ENCODE results near the gene METTL22. TPM values are rescaled to one million over a fixed set of nuclear protein-coding genes. Genes with fewer than 3 reads are reported as not detected.
A peak's percentile ranks its signal among the peaks of the same experiment; 100 is the strongest.

Gene METTL22
- total and polyA plus RNA-seq, 2 donors from 2014 or later, result 12.0 to 26.2 TPM

- no peak for DNase-seq
- no peaks in the 10 kb centered on the region for H3K27me3 ChIP-seq (ENCODE audit: control insufficient read depth, insufficient read depth, low read length)
- TF ChIP-seq CTCF (IDR thresholded peaks at IDR 0.05; ENCODE audit: borderline replicate concordance, extremely low read depth, insufficient read depth), result no peak
- H3K36me3 ChIP-seq (ENCODE audit: control insufficient read depth in 2 of 3, insufficient read depth in 3 of 3, low read length in 3 of 3), result no peaks in the 10 kb centered on the region
- no peak overlapping the region for H3K4me3 ChIP-seq (ENCODE audit: low read length in 3 of 3)
- H3K4me1 ChIP-seq (ENCODE audit: control insufficient read depth in 2 of 3, insufficient read depth in 2 of 3, low read depth in 1 of 3, low read length in 3 of 3), result no peaks in the 10 kb centered on the region
- H3K9me3 ChIP-seq (ENCODE audit: control insufficient read depth in 2 of 3, insufficient read depth in 1 of 3, low read length in 3 of 3), result no peaks in the 10 kb centered on the region
- FAIRE-seq, result no peak
- H3K9ac ChIP-seq (ENCODE audit: low read length in 3 of 3), result no peak overlapping the region
- intact Hi-C loops (cut with DNase I), result no loop called here
- H3K27ac ChIP-seq (ENCODE audit: low read depth in 2 of 2, low read length in 2 of 2), result no peak overlapping the region
These were observed 62.1 kb downstream of the METTL22 start for GRCh38 chr16:8683640-8684039.

- no peak for DNase-seq
- Histone ChIP-seq H3K27ac (ENCODE audit: low read depth in 2 of 2, low read length in 2 of 2) (no peak overlapping the region), H3K9me3 (ENCODE audit: control insufficient read depth in 2 of 3, insufficient read depth in 1 of 3, low read length in 3 of 3) (peaks cover 0 to 10% (median 6%) of the 10 kb centered on the region in 3 donors), H3K4me3 (ENCODE audit: low read length in 3 of 3) (no peak overlapping the region), H3K9ac (ENCODE audit: low read length in 3 of 3) (no peak overlapping the region), H3K27me3 (ENCODE audit: control insufficient read depth, insufficient read depth, low read length) (no peaks in the 10 kb centered on the region), H3K36me3 (ENCODE audit: control insufficient read depth in 2 of 3, insufficient read depth in 3 of 3, low read length in 3 of 3) (no peaks in the 10 kb centered on the region), H3K4me1 (ENCODE audit: control insufficient read depth in 2 of 3, insufficient read depth in 2 of 3, low read depth in 1 of 3, low read length in 3 of 3) (no peaks in the 10 kb centered on the region)
- FAIRE-seq, result no peak
- TF ChIP-seq CTCF (IDR thresholded peaks at IDR 0.05; ENCODE audit: borderline replicate concordance, extremely low read depth, insufficient read depth), result no peak
- intact Hi-C loops (cut with DNase I), result no loop called here
These were observed 64.1 kb downstream of the METTL22 start for GRCh38 chr16:8685617-8686016.

- Histone ChIP-seq H3K27me3 (ENCODE audit: control insufficient read depth, insufficient read depth, low read length) (no peaks in the 10 kb centered on the region), H3K36me3 (ENCODE audit: control insufficient read depth in 2 of 3, insufficient read depth in 3 of 3, low read length in 3 of 3) (no peaks in the 10 kb centered on the region), H3K4me1 (ENCODE audit: control insufficient read depth in 2 of 3, insufficient read depth in 2 of 3, low read depth in 1 of 3, low read length in 3 of 3) (no peaks in the 10 kb centered on the region), H3K9me3 (ENCODE audit: control insufficient read depth in 2 of 3, insufficient read depth in 1 of 3, low read length in 3 of 3) (peaks cover 0 to 10% (median 6%) of the 10 kb centered on the region in 3 donors), H3K27ac (ENCODE audit: low read depth in 2 of 2, low read length in 2 of 2) (no peak overlapping the region), H3K9ac (ENCODE audit: low read length in 3 of 3) (no peak overlapping the region), H3K4me3 (ENCODE audit: low read length in 3 of 3) (no peak overlapping the region)
- intact Hi-C loops (cut with DNase I), result no loop called here
- no peak for TF ChIP-seq CTCF (IDR thresholded peaks at IDR 0.05; ENCODE audit: borderline replicate concordance, extremely low read depth, insufficient read depth)
- FAIRE-seq (no peak), DNase-seq (peak in 4 of 5 donors; percentile 41 to 64 (median 52))
These were observed 64.6 kb downstream of the METTL22 start for GRCh38 chr16:8686031-8686621.

- Histone ChIP-seq H3K4me1 (ENCODE audit: control insufficient read depth in 2 of 3, insufficient read depth in 2 of 3, low read depth in 1 of 3, low read length in 3 of 3) (no peaks in the 10 kb centered on the region), H3K27ac (ENCODE audit: low read depth in 2 of 2, low read length in 2 of 2) (no peak overlapping the region), H3K9me3 (ENCODE audit: control insufficient read depth in 2 of 3, insufficient read depth in 1 of 3, low read length in 3 of 3) (peaks cover 0 to 10% (median 6%) of the 10 kb centered on the region in 3 donors), H3K4me3 (ENCODE audit: low read length in 3 of 3) (no peak overlapping the region), H3K36me3 (ENCODE audit: control insufficient read depth in 2 of 3, insufficient read depth in 3 of 3, low read length in 3 of 3) (no peaks in the 10 kb centered on the region), H3K9ac (ENCODE audit: low read length in 3 of 3) (no peak overlapping the region), H3K27me3 (ENCODE audit: control insufficient read depth, insufficient read depth, low read length) (no peaks in the 10 kb centered on the region)
- intact Hi-C loops (cut with DNase I), result no loop called here
- DNase-seq, result no peak
- no peak for TF ChIP-seq CTCF (IDR thresholded peaks at IDR 0.05; ENCODE audit: borderline replicate concordance, extremely low read depth, insufficient read depth)
- no peak for FAIRE-seq
These were observed 65.4 kb downstream of the METTL22 start for GRCh38 chr16:8686879-8687278.
